Tibial nerve (tissue), 3 donors: ENCODE data around the gene SCUBE2.

Experiments
- CTCF ChIP-seq, 5 experiments: fragments of 200-600 bp in 3 of 5; fragments of 450-650 bp in 2 of 5; sonication (generic) in 3 of 5; IDR thresholded peaks; one replicate each; pipeline ENCODE4 v1.5.1; 2016 to 2019; ENCODE audit warnings: antibody characterized with exemption in 5 of 5, mild to moderate bottlenecking in 3 of 5, moderate library complexity in 2 of 5
- POLR2A ChIP-seq, 2 donors: fragments of 450-650 bp; IDR thresholded peaks; one replicate each; pipeline ENCODE4 v1.6.1; 2017; ENCODE audit warnings: antibody characterized with exemption in 2 of 2, mild to moderate bottlenecking in 2 of 2, moderate library complexity in 2 of 2

- no peak for TF ChIP-seq CTCF (IDR thresholded peaks at IDR 0.05)
- no peak for TF ChIP-seq POLR2A (IDR thresholded peaks at IDR 0.05)
These were observed 120.0 kb downstream of the SCUBE2 start for GRCh38 chr11:8971196-8971923.
